AG20443 (cell line): Measurements from ENCODE around the gene SLC16A10.
"Not testable (repeated sequence)": the region's sequence is repeated elsewhere in the genome, so short reads cannot be mapped to it uniquely, and the experiment has no call there.

ENCODE experiments used
- DNase-seq: peaks from one replicate; pipeline ENCODE4 v3.0.0; 2012; ENCODE audit warnings: low spot score, mixed read lengths

The SLC16A10 gene

DNA sequence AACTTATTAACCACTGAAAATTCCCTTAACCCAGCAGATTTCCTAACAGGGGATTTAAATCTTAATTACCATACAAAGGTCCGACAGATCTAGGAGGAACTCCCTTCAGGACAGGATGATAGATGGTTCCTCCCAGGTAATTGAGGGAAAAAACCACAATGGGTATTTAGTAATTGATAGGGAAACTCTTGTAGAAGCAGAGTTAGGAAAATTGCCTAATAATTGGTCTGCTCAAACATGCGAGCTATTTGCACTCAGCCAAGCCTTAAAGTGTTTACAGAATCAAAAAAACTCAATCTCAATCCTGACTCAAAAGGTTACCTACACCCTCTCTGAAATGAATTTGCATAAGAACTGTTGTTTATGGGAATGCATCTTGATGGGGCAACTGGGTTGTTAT lies 45.4 kb downstream of the SLC16A10 start:
- not testable (repeated sequence) for DNase-seq

DNA sequence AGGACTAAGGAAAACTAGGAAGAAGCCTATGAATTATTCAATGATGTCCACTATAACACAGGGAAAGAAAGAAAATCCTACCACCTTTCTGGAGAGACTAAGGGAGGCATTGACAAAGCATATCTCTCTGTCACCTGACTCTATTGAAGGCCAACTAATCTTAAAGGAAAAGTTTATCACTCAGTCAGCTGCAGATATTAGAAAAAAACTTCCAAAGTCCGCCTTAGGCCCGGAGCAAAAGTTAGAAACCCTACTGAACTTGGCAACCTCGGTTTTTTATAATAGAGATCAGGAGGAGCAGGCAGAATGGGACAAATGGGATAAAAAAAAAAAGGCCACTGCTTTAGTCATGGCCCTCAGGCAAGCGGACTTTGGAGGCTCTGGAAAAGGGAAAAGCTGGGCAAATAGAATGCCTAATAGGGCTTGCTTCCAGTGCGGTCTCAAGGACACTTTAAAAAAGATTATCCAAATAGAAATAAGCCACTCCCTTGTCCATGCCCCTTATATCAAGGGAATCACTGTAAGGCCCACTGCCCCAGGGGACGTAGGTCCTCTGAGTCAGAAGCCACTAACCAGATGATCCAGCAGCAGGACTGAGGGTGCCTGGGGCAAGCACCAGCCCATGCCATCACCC lies 47.0 kb downstream of the SLC16A10 start:
- DNase-seq, result not testable (repeated sequence)

DNA sequence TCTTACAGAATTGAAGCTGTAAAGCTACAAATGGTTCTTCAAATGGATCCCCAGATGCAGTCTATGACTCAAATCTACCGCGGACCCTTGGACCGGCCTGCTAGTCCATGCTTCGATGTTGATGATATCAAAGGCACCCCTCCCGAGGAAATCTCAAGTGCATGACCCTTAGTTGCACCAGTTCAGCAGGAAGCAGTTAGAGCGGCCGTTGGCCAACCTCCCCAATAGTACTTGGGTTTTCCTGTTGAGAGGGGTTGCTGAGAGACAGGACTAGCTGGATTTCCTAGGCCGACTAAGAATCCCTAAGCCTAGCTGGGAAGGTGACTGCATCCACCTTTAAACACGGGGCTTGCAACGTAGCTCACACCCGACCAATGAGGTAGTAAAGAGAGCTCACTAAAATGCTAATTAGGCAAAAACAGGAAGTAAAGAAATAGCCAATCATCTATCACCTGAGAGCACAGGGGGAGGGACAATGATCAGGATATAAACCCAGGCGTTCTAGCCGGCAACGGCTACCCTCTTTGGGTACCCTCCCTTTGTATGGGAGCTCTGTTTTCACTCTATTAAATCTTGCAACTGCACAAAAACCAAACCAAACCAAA lies 50.3 kb downstream of the SLC16A10 start:
- not testable (repeated sequence) for DNase-seq

- no peak for DNase-seq
Measured at GRCh38 chr6:111147440-111147839, 60.1 kb downstream of the SLC16A10 start.

DNA sequence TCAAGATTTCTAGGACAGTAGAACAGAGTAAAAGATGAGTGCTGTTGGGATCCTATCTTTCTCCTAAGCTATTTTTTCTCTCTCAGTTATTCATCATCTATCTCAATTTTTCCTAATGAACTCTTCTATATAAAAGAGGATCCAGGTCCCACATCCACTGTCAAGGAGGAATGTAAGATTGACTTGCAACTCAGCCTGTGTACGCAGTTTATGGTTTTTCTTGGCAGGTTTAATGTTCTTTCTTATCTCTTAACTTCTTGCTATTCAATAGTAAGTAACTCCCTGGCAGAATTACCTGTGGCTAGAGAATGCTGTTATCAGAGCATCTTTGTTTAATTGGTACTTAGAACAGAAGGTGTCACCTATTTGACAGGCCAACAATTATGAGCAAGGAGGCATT lies 60.8 kb downstream of the SLC16A10 start:
- no peak for DNase-seq

DNA sequence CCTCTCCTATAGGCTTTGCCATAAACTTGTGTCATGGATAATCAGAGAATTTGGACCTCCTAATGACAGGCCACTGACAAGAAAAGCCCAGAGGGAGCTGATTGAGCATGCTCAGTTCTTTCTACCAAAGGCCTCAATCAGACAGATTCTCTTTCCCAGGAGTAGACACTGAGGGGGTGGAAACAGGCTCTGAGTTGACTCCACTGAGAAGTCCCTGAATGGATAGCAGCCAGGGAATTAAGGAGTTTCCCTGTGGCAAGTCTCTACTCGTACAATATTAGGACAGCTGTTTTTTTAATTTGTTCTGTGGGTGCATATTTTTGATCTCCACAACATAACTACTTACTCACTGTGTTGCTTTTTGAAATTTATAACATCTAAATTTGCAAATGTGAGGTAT lies 63.3 kb downstream of the SLC16A10 start:
- DNase-seq, result no peak

DNA sequence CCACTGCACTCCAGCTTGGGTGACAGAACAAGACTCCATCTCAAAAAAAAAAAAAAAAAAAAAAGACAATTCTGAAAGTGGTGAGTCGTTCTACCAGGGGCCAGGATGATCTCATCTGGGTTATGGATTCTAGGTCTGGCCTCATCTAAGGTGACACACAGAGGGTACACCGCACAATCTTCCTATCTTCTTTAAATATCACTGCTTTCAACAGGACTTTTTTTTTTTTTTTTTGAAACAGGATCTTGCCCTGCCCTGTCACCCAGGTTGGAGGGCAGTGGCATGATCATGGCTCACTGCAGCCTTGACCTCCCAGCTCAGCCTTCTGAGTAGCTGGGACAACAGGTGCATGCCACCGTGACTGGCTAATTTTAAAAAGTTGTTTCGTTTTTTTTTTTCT lies 67.7 kb downstream of the SLC16A10 start:
- no peak for DNase-seq

GRCh38 chr6:111157412-111157811 lies 70.1 kb downstream of the SLC16A10 start:
- DNase-seq, result no peak

GRCh38 chr6:111159633-111160032 lies 72.3 kb downstream of the SLC16A10 start:
- no peak for DNase-seq

DNA sequence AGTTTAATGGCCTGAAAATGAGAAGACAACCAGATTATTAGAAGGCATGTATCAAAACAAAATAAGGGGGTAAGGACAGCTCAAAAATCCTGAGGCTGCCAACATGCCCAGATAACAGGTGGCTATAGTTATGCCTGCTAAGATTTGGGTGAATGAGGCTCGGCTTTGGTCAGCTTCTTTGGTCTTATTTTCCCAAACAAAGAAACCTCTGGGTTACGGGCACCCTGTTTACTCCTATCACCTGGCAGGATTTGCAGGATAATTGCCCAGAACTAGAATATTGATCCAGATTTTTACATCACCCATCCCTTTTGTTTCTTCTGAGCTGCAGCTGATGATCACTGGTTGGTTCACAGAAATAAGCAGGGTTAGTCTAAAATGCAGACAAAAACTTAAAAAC lies 74.3 kb downstream of the SLC16A10 start:
- no peak for DNase-seq

DNA sequence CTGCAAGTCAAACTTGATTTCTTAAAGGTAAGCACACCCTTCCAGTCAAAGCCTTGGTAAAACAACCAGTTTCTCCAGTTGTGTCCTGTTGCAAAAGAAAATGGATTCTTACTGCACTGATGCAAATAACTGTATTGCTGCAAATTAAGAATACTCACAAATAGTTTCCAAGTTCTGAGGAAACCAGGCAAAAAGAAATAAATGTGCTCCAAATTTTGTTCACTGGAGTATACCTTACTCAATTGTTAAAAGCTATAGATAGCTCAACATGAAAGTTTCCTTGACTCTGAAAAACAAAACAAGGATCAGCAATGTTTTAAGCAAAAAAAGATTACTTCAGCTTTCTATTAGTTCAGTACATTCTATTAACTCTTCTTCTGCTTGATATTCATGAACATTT lies 75.2 kb downstream of the SLC16A10 start:
- DNase-seq, result no peak

- no peak for DNase-seq
Measured at GRCh38 chr6:111171577-111172400, 84.5 kb downstream of the SLC16A10 start.

- no peak for DNase-seq
Measured at GRCh38 chr6:111172563-111172962, 85.3 kb downstream of the SLC16A10 start.

GRCh38 chr6:111173341-111173740 lies 86.0 kb downstream of the SLC16A10 start:
- DNase-seq, result no peak

DNA sequence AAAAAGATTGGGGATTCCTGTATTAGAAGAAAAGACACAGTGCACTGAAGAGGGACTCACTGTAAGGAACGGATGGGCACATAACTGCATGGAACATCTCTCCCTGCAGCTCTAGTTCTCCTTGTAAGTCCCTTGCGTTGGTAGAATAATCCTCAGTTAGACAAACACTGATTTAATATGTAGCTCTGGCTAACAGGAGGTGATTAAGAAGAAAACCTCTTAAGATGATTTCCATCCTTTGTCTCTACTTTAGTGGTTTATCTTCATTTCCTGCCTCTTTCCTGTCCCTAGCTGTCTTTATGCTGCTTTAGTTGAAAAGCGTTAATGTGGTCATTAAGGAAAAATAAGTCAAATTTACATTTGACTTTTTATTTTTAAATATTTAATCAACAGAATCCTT lies 86.6 kb downstream of the SLC16A10 start:
- no peak for DNase-seq

- no peak for DNase-seq
Measured at GRCh38 chr6:111175109-111175508, 87.8 kb downstream of the SLC16A10 start.

DNA sequence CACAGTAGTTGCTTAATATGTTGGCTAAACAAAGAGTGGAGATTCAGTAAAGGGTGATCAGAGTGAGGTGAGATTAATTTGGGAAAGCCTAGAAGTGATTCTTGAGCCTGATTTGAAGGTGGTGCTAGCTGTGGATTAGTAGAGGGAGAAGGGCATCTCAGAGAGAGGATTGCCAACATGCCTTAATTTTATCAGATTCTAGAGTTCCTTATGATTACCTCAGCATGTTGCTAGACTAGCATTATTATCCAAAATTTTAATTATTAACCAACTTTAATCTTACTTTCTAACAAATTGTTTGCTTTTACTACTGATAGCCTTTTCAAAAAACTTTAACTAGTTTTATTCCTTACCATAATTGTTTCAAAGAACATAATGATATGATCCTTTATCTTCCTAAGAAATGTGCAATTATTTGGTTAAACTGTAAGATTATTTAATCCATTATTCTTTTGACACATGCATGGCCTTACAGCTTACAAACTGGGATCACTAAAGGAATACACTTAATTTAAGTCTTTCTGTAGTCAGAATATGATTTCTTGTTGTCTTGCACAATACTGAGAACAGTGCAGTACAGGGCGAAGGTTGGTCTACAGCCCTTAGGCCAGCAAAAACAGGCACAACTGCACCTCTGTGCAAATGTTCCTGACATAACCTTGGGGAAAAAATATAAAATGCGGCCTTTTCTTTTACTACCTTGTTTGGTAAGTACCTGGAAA lies 88.9 kb downstream of the SLC16A10 start:
- no peak for DNase-seq

- DNase-seq, result no peak
Measured at GRCh38 chr6:111176760-111177099, 89.4 kb downstream of the SLC16A10 start.

DNA sequence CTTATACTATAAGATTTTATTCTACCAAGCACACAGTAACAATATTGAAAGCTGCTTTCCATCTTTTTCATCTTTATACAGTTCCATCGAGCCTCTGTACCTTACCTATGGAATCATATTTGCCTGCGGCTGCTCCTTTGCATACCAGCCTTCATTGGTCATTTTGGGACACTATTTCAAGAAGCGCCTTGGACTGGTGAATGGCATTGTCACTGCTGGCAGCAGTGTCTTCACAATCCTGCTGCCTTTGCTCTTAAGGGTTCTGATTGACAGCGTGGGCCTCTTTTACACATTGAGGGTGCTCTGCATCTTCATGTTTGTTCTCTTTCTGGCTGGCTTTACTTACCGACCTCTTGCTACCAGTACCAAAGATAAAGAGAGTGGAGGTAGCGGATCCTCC lies 89.8 kb downstream of the SLC16A10 start:
- DNase-seq, result no peak

DNA sequence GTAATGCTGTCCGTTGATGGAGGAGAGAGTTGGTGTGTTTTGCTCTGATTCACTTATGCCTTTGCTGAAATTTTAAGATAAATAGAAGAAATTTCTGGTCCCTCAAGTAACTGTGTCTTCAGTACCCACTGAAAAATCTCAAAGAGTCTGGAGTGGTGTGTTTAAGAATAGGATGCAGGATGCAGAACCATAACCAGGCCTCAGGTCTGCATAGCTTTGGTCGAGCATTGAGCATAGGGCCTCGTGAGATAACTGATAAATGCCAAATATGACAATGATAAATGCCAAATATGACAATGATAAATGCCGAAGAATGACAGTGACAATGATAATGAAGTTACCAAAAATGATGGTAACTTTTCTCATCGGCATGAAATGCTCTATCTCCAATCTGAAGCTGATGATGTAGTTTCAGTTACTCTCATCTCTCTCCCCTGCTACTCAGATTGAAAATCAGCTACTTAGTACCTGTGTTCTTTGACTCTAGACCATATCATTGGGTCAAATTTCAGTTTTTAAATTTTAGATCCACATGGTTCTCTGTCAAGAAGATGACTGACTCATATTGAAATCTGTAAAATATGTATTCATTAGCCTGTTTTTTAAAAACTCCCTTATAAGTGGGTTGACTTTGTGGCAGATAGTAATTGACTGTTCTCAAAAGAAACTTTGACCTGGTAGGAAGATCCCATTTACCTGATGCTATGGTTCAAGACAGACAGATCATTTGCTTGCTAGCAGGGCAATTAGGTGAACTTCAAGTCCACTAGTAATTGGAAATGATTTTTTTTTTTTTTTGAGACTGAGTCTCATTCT lies 96.6 kb downstream of the SLC16A10 start:
- no peak for DNase-seq

DNA sequence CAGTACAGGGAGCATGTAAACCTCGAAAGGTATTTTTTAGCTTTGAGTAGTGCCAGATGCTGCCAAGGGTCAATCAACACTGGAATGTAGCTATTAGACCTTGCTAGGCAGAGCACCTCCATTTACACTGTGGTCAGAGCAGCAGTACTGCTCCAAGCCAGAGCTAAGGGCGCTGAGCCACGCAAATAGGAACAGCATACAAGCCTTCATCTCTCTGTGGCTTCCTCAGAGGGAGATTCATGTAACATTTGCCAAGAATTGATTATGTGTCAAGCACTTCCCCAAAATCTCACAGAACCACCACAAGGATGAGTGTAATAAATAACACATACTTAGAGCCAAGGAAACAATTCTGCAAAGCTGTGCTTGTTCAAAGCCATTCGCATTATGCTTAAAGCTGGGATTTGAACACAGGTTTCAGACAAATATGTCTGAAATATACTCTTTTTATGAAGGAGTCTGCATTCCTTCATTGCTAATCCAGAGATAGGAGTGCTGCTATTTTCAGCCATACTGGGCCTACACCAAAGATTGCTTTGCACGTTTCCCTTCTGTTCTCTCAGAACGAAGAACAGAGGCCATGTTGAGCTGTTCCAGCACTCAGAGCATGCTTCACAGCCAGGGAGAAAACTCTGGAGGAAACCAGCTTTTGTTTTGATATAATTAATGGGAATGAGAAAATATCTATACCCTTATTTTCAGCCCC lies 97.7 kb downstream of the SLC16A10 start:
- DNase-seq, result no peak
